Measurements from ENCODE around the gene WDR49.
"Not testable (repeated sequence)": the region's sequence is repeated elsewhere in the genome, so short reads cannot be mapped to it uniquely, and the experiment has no call there.

WDR49 gene

DNA sequence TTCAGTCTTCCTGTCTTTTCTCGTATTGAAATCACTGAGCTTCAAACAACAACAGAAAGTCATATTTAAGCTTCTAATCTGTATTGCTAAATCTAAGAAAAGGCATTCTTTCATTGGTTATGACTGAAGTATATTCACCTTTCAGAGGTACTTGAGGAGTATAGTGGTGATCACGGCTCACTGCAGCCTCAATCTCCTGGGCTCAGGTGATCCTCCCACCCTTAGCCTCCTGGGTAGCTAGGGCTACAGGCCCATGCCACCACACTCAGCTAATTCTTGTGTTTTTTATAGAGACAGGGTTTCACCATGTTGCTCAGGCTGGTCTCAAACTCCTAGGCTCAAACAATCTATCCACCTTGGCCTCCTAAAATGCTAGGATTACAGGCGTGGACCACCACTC is 38.7 kb downstream of the WDR49 start:
- in situ Hi-C loops (cut with MboI; ENCODE audit: low sequenced_read_pairs) = no loop called here

DNA sequence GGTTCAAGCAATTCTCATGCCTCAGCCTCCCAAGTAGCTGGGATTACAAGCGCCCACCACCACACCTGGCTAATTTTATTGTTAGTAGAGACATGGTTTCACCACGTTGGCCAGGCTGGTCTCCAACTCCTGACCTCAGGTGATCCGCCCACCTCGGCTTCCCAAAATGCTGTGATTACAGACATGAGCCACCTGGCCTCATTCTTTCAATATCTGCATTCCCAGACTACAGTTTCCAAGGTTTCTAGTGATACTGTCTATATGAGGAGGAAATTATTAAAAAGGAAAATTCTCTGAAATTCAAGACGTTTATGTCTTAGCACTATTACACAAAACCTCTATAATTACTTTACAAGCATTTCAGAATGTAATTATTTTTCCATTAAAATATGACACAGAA is 39.5 kb downstream of the WDR49 start:
- in situ Hi-C loops (cut with MboI; ENCODE audit: low sequenced_read_pairs) = not testable (repeated sequence)

DNA sequence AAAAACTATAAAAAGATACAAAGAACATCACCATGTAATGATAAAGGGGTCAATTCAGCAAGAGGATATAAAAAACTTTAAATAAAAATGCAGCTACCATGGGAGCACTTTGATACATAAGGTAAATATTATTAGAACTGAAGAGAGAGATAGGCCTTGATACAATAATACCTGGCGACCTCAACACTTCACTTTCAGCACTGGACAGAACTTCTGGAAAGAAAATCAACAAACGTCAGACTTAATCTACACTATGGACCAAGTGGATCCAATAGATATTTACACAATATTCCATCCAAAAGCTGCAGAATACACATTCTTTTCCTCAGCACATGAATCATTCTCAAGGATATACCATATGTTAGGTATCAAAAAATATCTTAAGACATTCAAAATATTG is 42.0 kb downstream of the WDR49 start:
- in situ Hi-C loops (cut with MboI; ENCODE audit: low sequenced_read_pairs) = no loop called here

DNA sequence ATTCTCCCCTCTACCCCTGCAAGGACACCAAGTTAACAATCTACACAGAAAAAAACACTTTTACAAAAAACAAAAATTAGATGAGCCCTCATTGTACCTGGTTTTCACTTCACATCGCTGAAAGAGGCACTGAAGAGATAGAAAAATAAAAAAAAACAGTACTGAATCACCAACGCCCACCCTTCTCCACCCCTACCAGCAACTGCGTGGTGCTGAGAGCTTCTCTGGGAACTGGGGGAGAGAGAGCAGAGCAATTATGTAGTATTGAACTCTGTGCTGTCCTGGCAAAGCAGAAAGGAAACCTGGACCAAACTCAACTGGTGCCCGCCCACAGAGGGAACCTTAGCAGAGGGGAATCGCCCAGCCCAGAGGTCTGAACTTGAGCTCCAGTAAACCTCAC is 44.6 kb downstream of the WDR49 start:
- in situ Hi-C loops (cut with MboI; ENCODE audit: low sequenced_read_pairs) = no loop called here

DNA sequence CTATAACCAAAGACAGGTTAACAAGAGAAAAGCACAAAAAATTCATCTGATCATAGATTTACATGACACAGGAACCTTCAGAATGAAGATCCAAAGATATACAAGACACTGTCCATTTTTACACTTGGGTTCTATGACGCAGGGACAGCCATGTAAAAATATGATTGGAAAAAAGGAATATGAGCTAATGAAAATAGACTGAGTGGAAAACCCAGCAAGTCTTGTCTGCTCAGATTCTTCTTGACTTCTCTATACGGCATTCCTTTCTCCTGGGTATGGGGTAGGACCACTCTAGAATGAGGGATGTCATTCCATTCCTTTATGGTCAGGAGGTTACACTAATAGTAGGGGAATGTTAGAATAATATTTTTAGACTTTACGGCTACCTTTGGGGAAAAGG is 46.9 kb downstream of the WDR49 start:
- in situ Hi-C loops (cut with MboI; ENCODE audit: low sequenced_read_pairs) = no loop called here

DNA sequence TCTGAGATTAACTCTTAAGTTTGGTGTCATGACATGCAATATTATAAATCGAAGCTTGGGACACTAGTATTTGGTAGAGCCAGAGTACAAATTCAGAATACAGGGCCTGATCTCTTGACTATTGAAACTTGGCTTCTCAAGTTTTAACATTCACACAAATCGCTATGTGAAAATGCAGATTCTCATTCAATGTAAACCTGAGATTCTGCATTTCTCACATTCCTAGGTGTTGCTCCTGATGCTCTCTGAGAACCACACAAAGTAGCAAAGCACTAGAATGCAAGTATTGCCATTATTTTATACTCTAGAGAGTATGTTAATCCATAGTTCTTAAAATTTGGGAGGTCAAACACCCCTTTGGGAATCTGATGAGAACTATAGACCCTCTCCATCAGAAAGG is 47.9 kb downstream of the WDR49 start:
- in situ Hi-C loops (cut with MboI; ENCODE audit: low sequenced_read_pairs) = no loop called here

DNA sequence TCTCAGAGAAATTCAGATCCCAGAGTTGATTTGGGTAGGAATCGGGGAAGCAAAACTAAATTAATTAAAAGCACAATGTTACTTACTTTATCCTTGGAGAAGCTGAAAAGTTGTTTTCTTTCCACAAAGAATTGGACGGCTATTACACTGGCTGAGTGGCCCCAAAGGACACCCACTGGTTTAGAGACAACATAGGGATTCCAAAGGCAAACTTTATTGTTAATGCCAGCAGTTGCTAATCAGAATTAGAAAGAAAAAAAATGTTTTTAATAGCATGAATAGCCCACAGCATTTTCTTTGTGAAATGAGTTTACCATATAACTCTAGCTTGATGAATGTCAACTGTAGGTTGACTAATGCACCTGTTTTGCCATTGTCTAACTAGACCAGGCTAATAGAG is 51.7 kb downstream of the WDR49 start:
- in situ Hi-C loops (cut with MboI; ENCODE audit: low sequenced_read_pairs) = no loop called here

DNA sequence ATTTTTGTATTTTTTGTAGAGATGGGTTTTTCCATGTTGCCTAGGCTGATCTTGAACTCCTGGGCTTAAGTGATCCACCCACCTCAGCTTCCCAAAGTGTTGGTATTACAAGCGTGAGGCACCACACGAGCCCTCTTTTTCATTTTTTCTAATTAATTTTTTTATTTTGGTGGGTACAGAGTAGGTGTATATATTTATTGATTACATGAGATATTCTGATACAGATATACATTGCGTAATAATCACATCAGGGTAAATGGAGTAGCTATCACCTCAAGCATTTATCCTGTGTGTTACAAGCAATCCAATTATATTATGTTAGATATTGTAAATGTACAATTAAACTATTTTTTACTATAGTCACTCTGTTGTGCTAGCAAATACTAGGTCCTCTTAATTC is 66.1 kb downstream of the WDR49 start:
- in situ Hi-C loops (cut with MboI; ENCODE audit: low sequenced_read_pairs) = no loop called here

DNA sequence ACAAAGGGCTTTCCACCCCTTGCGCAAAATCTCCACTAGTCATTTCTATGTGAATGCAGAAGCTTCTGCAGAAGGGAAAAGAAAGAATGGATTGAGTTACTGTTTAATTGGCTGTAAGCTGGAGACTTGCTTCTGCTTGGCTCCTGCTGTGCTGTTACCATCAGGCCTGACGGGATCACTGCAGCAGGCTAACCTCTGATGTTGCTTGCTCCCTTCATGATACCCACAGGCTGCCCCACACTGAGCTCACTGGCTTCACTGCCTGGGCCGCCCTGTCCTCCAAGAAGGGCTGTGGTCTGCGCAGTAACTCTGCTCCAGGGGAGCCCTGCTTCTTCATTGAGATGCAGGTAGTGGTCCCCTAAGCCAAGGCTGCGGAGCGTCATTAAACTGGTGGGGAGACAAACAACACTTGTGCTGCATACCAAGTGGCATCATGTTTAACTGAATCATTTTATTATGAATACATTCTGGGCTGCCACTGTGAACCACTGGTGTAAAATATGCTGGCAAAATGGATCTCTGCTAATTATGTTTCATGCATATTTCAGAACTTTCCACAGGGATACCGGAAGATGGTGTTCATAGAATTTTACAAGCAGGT is 78.6 kb downstream of the WDR49 start:
- in situ Hi-C loops (cut with MboI; ENCODE audit: low sequenced_read_pairs) = no loop called here

DNA sequence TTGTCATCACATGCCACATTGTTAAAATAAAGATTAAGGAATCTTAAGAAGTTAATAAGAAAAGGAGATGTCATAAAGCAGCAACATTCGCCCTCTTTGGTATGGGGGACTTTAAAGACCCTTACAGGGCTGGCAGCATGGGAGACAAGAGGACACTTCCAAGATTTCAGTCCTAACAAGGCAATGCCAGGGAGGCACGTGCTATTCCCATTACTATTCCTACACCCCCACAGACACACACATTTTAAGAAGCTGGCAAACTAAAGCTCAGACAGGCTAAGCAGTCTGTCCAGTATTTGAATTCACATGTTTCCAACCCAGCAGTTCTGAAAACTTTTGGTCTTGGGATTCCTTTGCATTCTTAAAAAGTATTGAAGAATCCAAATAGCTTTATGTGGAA is 80.8 kb downstream of the WDR49 start:
- in situ Hi-C loops (cut with MboI; ENCODE audit: low sequenced_read_pairs) = no loop called here

DNA sequence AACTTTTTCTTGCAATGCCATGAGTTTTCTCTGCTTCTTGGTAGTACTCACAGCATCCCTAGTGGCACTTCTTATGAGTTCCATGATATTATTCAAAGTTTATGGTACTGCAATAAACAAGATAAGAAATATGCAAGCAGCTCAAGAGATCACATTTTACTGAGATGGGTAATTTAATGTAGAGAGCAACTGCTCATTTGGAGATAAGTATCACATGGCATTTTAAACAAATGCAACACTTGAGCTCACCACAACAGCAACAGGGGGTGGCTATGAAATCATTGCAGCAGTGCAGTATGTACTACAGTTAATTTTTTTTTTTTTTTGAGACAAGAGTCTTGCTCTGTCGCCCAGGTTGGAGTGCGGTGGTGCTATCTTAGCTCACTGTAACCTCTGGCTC is 85.1 kb downstream of the WDR49 start:
- in situ Hi-C loops (cut with MboI; ENCODE audit: low sequenced_read_pairs) = no loop called here

DNA sequence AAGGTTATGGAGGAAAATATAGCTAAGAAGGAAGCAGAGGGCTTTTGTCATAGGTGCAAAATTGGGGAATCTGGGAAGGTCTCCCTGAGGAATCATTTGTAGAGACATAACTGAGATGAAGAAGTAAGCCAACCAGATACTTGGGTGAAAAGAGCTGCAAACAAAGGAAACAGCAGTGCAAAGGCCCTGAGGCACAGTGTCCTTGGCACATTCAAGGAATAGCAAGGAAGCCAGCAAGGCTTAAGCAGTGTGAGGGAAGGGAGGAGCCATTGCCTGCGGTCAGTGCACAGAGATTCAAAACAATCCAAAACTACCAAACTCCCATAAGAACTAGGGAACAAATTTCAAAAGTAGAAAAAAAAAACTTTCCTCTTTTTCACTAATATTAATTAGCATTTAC is 88.3 kb downstream of the WDR49 start:
- in situ Hi-C loops (cut with MboI; ENCODE audit: low sequenced_read_pairs) = no loop called here

DNA sequence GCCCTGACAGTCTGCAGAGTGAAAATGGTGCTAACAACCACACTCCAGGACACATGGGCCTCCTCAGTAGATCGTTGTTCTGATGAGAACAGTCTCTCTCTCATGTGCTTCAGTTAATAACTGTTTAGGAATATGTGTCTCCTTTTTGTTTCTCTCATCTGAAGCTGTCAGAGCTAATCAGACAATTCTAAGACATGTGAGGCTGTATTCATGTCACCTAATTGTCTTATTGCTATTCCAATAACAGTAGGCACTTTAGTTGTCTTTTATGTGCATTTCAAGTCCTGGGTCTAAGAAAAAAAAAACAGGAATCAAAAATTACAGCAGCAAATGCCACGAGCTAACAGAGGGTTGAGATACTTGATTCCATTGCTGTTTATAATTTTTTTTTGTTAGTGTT is 89.1 kb downstream of the WDR49 start:
- in situ Hi-C loops (cut with MboI; ENCODE audit: low sequenced_read_pairs) = no loop called here

DNA sequence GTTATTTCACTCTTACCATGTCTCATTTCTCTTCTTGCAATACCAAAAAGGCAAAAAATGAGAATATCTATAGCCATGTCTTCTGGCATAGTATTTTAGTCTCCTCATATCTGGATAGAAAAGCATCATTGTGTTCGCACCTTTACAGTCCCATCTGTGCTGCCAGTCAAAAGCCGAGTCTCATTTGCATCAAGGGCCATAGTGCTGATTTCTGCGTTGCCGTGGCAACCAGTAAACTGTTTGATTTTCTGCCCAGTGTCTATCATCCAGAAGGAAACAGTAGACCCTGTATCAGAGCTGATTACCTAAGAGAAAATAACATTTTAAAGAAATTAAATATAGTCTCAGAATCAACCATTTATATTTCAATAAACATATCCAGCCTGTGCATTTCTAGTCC is 93.8 kb downstream of the WDR49 start:
- in situ Hi-C loops (cut with MboI; ENCODE audit: low sequenced_read_pairs) = no loop called here

DNA sequence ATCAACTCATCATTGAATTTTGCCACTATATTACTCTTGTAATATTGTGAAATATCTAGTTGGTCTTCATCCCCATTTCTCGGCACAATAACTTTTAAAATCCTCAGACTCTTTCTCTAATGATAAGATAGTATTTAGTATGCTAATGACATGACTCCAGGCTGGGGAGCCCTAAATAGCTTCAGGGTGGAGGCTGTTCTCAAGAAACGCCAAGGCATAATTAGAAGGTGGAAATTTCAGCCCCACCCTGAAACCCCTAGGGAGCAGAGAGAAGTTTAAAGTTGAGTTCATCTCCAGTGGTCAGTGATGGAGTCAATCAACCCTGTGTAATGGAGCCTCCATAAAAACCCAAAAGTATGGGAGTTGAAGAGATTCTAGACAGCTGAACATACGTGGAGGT is 98.8 kb downstream of the WDR49 start:
- in situ Hi-C loops (cut with MboI; ENCODE audit: low sequenced_read_pairs) = no loop called here

DNA sequence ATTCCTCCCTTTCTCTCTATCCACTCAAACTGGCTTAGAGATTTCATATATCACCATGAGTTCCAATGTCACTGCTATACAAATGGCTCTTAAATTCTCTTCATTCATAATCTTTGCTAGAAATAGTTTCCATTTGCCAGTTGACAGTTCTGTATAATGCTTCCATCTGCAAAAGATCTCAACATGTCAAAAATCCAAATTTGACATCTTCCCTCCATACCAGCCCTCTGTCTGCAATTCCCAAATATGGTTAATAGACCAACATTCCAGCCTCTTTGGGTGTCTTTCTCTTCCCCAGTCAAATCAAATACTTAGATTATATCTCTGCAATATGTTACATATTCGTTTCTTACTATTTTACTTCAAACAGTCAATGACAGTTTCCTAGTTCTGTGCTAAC is 115.7 kb downstream of the WDR49 start:
- in situ Hi-C loops (cut with MboI; ENCODE audit: low sequenced_read_pairs) = no loop called here

DNA sequence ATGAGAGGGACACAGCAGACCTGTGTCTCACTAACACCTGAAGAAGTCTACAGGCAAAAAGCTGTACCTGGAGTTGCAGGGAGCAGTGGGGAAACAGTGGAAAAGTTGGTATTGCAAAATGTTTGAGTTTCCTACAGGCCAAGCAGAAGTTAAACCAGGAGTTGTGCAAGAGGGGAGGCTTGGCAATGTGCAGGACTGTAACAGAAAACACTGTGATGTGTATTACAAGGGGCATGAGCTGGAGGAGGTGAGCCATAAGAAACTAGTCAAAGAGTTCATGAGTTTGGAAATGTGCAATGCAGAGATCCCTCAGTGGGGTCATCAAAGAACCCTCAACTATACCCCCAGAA is 132.8 kb downstream of the WDR49 start:
- in situ Hi-C loops (cut with MboI; ENCODE audit: low sequenced_read_pairs) = no loop called here

DNA sequence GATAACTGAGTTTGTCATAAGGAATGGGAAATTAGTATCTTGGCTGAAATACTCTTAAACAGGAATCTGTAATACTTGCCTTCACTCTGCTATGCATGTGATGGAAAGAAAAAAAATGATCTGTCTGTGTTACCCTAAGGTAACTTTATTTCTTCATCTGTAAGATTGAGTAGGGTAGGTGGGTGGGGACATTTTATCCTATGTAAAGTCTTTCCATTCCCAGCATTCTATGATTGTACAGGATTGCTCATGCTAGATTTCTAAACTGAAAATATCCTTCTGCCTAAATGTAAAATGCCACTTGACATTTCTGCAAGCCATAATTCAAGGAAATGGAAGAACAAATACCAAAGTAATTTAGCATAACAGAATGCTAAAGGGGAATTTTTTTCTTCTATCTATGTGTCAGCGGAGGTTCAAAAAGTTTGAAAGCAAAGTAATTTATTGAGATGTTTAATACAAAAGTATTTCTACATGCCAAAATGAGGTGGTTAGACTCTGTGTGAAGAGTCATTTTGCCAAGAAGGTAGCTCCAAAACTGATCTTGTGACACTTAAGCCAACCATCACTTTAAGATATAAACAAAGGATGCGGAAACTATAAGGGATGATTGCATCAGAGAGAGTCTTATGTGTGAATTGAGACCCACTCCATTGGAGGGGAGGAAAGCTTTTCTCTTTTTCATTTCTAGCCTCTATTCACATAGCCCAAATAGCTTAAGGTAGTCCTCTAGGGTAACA is 133.3 kb downstream of the WDR49 start:
- in situ Hi-C loops (cut with MboI; ENCODE audit: low sequenced_read_pairs) = no loop called here

DNA sequence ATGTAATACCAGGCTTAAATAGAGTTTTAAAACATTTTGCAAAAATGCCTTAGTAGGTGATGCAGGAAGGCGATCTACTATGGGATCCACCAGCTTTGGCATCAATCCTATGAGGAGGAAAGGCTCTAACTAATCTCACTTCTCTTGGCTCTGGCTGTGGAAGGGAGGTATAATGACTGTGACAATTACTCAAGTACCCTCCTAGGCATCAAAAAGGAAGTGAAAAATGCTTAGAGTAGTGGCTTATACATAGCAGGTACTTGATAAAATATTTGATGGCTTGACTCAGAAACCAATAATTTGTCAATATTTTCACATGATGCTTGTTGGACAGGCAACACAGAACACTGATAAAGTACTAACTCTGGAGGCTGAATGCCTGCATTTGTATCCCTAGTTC is 145.8 kb downstream of the WDR49 start:
- in situ Hi-C loops (cut with MboI; ENCODE audit: low sequenced_read_pairs) = no loop called here

DNA sequence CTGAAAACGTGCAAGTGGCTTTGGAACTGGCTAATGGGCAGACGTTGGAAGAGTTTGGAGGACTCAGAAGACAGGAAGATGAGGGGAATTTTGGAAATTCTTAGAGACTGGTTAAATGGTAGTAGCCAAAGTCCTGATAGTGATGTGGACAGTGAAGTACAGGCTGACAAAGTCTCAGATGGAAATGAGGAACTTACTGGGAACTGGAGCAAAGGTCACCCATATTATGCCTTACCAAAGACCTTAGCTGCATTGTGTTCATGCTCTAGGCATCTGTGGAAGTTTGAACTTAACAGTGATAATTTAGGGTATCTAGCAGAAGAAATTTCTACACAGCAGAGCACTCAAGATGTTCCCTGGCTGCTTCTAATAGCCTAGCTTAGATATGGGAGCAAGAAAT is 151.3 kb downstream of the WDR49 start:
- in situ Hi-C loops (cut with MboI; ENCODE audit: low sequenced_read_pairs) = no loop called here

DNA sequence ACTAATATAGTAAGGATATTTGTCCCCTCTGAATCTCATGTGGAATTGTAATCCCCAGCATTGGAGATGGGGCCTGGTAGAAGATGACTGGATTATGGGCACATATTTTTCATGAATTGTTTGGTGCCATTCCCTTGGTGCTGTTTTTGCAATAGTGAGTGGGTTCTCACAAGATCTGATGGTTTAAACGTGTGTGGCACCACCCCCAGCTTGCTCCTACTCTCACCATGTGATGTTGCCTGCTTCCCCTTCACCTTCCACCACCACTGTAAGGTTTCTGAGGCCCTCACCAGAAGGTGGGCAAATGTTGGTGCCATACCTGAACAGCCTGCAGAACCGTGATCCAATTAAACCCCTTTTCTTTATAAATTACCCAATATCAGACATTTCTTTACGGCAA is 151.8 kb downstream of the WDR49 start:
- in situ Hi-C loops (cut with MboI; ENCODE audit: low sequenced_read_pairs) = no loop called here

DNA sequence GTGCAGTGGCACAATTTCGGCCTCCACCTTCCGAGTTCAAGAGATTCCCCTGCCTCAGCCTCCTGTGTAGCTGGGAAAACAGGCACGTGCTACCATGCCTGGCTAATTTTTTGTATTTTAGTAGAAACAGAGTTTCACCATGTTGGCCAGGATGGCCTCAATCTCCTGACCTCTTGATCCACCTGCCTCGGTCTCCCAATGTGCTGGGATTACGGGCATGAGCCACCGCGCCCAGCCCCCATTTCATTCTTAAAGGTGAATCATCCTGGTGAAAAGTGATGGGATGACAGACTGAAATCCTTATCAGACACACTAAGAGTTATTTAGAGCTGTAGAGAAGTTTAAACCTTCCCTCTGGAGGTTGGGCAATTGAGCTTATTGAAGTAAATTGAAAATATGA is 155.8 kb downstream of the WDR49 start:
- in situ Hi-C loops (cut with MboI; ENCODE audit: low sequenced_read_pairs) = no loop called here

DNA sequence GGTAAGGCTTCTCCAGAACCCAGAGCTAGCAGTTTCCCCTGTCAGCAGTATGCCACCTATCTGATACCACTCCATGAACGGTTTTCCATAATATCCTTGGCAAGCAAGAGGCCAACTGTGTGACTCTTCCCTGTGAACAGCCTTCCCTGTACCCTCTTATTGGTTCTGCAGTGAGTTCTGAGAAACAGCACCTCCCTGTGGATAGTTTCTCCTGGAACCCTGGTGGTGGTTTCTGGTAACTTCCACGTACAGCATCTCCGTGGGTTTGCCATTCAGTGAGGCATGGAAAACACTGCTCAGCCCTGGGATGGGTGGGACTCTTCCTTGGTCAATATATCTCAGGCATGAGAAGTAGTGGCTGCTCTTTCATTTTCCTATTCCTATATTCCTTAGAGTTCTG is 160.5 kb downstream of the WDR49 start:
- in situ Hi-C loops (cut with MboI; ENCODE audit: low sequenced_read_pairs) = no loop called here

Measured in hTERT RPE-1 (cell line).